ENCODE results near the gene SELENON. TPM values are rescaled to one million over a fixed set of nuclear protein-coding genes. Genes with fewer than 3 reads are reported as not detected.

SELENON gene
- total RNA-seq, 1 donor from 2014 or later: 38.9 TPM

DNA sequence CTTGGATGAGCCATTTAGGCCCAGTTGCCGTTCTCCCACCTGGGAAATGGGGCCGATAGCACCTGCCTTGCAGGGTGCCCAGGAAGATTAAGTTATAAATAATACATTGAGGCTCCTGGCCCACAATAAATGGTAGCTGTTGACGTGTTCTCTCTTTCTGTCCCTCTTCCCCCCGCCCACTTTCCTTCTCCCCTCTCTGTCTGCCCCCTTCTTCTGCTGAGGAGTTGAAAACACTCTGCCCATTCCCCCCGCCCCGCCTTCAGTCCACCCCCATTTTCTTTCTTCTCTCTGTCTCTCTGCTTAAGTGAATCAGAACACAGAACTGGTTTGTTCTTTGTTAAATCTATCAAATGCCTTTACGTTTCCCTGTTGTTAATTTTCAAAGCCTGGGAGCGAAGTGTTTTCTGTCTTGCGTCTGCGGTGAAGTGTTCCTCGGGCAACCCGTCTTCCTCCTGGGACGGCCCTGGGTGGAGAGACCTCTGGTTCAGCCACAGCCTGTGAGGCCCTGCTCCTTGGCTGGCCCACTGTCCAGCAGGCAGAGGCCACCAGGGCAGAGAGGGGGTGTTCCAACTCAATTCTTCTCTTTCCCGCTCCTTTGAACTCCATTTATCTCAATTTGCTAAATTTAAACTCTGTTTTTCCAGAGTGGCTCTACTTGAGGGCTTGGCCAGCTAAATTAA lies 29.3 kb upstream of the SELENON start:
- no peak for DNase-seq (ENCODE audit: low read depth)

DNA sequence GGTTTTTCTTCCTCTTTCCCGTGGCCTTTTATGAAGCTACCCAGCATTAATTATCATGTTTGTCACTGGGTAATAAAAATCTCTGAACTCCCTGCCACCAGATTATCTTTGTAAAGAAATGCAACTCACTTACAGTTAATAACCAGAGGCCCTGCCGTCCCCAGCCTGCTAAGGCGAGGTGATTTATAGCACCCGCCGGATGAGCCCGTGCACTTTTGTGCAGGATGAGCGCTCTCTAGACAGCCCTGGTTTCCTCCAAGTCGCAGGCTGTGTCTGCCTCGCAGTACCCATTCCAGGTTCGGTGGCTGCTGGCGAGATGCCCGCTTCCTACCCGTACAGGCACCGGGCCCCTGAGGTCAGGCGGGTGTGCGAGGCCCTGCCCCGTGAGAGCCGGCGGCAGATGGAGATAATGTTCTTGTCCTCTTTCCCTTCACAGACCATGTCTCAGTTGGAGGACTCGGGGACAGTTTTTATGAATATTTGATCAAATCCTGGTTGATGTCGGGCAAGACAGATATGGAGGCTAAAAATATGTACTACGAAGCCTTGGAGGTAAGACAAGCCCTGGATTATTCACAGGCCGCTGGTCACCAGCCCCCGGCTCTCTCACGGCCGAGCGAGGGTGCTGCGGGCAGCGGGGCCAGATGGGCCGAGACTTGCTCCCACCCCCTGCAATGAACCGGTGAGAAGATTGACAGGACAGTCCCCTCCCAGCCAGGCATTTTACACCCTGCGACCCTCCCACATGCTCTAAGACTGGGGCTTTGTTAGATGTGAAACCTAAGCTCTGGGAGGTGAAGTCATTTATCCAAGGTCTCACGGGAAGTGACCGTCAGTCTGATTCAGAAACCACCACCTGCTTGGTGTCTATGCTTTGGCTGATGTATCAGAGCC lies 28.5 kb upstream of the SELENON start:
- peak; percentile 72 for DNase-seq (ENCODE audit: low read depth)

GRCh38 chr1:25772164-25772563 lies 27.8 kb upstream of the SELENON start:
- DNase-seq (ENCODE audit: low read depth): no peak

DNA sequence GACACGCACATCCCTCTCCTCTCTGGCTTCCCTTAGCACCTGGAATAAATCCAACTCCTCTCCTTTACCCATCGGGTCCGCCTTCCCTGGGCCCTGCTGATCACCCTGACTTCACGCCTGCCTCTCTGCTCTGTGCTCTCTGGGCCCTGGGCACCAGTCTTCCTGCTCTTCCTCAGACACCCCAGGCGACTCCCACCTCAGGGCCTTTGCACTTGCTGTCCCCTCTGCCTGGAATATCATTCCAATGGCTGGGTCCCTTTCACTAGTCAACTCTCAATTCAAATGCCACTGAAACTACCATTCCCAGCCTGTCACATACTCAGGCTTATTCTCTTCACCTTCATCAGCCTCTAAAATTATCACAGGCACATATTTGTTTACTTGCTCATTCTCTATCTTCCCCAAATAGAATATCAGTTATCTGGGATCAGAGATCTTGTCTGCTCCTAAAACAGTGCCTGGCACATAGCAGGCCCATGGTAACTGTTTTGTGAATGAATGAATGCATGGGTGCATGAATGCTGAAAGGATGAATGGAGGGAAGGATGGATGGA lies 27.2 kb upstream of the SELENON start:
- DNase-seq (ENCODE audit: low read depth): no peak

- peak; percentile 94 for DNase-seq (ENCODE audit: low read depth)
These were observed 26.4 kb upstream of the SELENON start for GRCh38 chr1:25773441-25774125.

DNA sequence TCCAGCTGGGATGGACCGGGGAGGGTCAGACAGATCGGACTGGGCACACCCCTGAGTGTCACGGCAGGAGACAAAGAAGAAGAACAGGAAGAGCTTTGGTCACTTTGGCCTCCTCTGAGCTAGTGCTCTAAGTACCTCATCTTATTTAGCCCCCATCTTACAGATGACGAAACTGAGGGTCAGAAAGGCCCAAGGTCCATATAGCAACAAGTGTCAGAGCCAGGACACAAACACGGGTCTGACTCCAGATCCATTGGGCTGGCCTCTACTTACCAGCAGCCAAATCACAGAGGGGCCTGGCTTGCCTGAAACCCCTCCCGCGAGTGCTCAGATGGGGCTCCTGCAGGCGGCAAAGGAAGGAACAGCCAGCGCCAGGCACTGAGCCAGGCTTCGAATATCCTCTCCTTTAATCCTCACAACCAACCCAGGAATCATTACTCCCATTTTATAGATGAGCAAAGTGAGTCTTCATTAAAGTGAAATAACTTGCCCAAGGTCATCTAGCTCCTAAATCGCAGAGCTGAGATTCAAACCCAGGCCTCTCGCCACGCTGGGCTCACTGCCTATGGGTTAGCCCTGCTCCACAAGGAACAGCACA lies 25.7 kb upstream of the SELENON start:
- DNase-seq (ENCODE audit: low read depth): no peak

DNA sequence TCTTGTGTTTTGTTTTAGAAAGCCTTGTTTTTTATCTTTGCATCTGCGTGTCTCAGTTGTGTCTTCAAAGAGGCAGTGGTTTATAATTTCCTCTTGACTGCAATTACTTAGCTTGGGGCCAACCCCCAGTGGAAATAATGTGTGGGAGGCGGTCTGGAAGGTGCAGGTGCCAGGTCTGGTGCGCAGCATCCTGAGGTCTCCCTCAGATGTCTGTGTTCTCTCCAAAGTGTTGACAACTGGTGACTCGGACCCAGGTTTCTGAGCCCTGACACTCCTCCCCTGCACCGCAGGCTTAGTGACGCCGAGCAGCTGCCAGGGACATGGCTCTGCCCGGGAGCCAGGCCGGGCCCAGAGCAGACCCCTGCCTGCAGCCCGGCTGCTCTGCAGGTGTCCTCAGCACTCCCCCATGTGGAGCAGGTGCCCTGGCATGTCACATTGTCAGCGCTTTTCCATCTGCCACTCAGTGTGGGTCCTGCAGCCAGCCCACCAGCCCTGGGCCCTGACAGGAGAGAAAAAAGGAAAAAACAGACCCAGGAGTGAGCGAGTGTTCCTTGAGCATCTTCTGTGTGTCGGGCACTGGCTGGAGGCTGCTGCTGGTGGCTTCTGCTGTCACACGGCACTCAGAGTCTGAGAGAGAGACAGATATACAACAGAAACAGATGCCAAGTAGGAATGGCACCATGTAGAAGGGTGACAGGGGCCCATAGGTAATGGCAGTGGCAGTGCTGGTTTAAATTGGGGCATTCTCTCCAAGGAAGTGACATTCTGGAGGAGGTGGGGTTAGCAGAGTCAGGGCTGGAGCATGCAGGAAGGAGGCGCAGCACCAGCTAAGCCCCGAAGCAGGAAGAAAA lies 24.8 kb upstream of the SELENON start:
- no peak for DNase-seq (ENCODE audit: low read depth)

- no peak for DNase-seq (ENCODE audit: low read depth)
These were observed 20.6 kb upstream of the SELENON start for GRCh38 chr1:25779388-25779787.

GRCh38 chr1:25779894-25780293 lies 20.1 kb upstream of the SELENON start:
- DNase-seq (ENCODE audit: low read depth): no peak

GRCh38 chr1:25780318-25781129 lies 19.5 kb upstream of the SELENON start:
- DNase-seq (ENCODE audit: low read depth): no peak

DNA sequence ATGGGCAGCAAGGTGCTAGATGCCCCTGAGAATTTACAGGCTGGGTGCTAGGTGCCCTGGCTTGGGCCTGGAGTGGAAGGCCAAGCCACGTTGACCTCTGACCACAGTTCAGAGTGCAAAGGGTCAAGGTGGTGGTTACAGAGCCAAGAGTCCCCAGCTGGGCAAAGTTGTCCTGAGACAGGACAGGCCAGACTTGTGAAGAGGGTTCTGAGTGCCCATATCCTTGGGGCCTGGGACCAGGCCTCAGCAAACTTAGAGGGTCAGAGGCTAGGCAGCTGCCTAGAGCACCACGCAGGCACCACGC lies 18.9 kb upstream of the SELENON start:
- DNase-seq (ENCODE audit: low read depth): no peak

- DNase-seq (ENCODE audit: low read depth): no peak
These were observed 17.3 kb upstream of the SELENON start for GRCh38 chr1:25782608-25783201.

GRCh38 chr1:25784575-25785051 lies 15.4 kb upstream of the SELENON start:
- DNase-seq (ENCODE audit: low read depth): no peak

GRCh38 chr1:25785333-25786067 lies 14.5 kb upstream of the SELENON start:
- DNase-seq (ENCODE audit: low read depth): no peak

- DNase-seq (ENCODE audit: low read depth): peak; percentile 52
These were observed 12.9 kb upstream of the SELENON start for GRCh38 chr1:25786887-25787759.

DNA sequence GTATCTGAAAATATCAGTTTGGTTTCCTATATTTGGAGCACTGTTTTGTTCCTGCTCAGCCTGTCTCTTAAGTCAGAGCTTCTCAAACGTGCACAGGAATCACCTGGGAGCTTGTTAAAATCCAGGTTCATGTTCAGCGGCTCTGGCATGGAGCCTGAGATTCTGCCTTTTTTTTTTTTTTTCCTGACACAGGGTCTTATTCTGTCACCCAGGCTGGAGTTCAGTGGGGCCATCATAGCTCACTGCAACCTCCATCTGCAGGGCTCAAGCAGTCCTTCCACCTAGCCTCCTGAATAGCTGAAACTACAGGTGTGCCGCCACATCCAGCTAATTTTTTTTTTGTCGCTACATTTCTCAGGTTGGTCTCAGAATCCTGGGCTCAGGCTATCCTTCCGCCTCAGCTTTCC lies 12.2 kb upstream of the SELENON start:
- no peak for DNase-seq (ENCODE audit: low read depth)

DNA sequence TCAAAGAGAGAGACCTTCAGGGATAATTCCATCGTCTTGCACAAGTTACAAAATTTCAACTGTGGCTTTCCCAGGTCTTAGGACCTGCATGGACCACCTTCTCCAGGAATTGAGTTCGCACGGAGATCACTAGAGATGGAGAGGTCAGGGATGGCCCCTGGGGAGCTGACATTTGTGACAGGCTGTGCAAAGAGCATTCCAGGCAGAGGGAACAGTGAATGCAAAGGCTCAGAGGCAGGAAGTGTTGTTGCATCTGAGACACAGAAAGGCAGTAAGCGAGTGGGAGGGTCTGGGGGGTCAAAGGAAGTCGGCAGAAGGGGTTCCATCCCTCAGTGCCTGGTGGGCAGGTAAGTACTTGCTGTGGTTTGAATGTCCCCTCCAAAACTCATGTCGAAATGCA lies 9.5 kb upstream of the SELENON start:
- no peak for DNase-seq (ENCODE audit: low read depth)

GRCh38 chr1:25792115-25792514 lies 7.9 kb upstream of the SELENON start:
- no peak for DNase-seq (ENCODE audit: low read depth)

All from renal cortical epithelial cell (primary cell).